HG03025 (cell line): ENCODE measurements around the gene NUCB2.

ENCODE experiments used
- ATAC-seq: cut with Tn5 transposase; IDR thresholded peaks from one replicate; pipeline ENCODE4 v1.9.1; 2021; ENCODE audit warnings: mild to moderate bottlenecking, moderate library complexity; ENCODE audit not compliant: unreplicated experiment, low FRiP score

Gene NUCB2

GRCh38 chr11:17378655-17379054 is 102.1 kb downstream of the NUCB2 start:
- no peak for ATAC-seq

GRCh38 chr11:17379383-17380180 is 103.0 kb downstream of the NUCB2 start:
- no peak for ATAC-seq

- no peak for ATAC-seq
Measured at GRCh38 chr11:17381156-17381555, 104.6 kb downstream of the NUCB2 start.
